Panc1 (cell line): Measurements from ENCODE around the gene HSF2. TPM values are rescaled to one million over a fixed set of nuclear protein-coding genes. Genes with fewer than 3 reads are reported as not detected.

ENCODE experiments used
- ATAC-seq: fragments of 200-7000 bp; cut with Tn5 transposase; 2 replicates; pipeline ENCODE4 v1.9.1; 2020; ENCODE audit warnings: mild to moderate bottlenecking, moderate library complexity
- BruUV-seq: library from RNA; stranded (reverse); fragments of 400-500 nt; replicated peaks from 2 replicates; lab custom pipeline; 2021; lab: Mats Ljungman, UMichigan
- CTCF ChIA-PET: fragments of 300-600 bp; sonication (Branson Sonifier 250); formaldehyde crosslinking; loops from one replicate; lab custom pipeline; 2022; ENCODE audit warnings: antibody characterized with exemption; lab: Charles Lee
- POLR2A ChIA-PET: fragments of 300-600 bp; sonication (Branson Sonifier 250); formaldehyde crosslinking; loops from one replicate; lab custom pipeline; 2022; ENCODE audit warnings: antibody characterized with exemption; lab: Charles Lee
- DNase-seq: peaks from one replicate; pipeline ENCODE4 v3.0.0-alpha.2; 2010; ENCODE audit warnings: low read depth, low spot score
- H3K27ac ChIP-seq: 2 replicates; pipeline ENCODE4 v1.5.1; 2011; ENCODE audit warnings: mild to moderate bottlenecking, low read length, inconsistent platforms
- H3K27me3 ChIP-seq: fragments of 200-500 bp; sonication (Bioruptor generic); 2 replicates; pipeline ENCODE4 v1.6.0; 2014; ENCODE audit warnings: low read length, inconsistent platforms; ENCODE audit not compliant: control insufficient read depth, insufficient read depth
- H3K36me3 ChIP-seq: fragments of 200-500 bp; sonication (Bioruptor generic); 2 replicates; pipeline ENCODE4 v1.5.1; 2014; ENCODE audit warnings: inconsistent platforms, mild to moderate bottlenecking, low read length, moderate library complexity; ENCODE audit not compliant: control insufficient read depth, insufficient read depth
- H3K4me1 ChIP-seq: 2 replicates; pipeline ENCODE4 v1.5.1; 2011; ENCODE audit warnings: inconsistent platforms, mild to moderate bottlenecking, low read length, moderate library complexity; ENCODE audit not compliant: control insufficient read depth, insufficient read depth
- H3K4me3 ChIP-seq, 2 experiments: 2 replicates each; pipeline ENCODE4 v1.5.1; 2011 to 2012; ENCODE audit warnings: low read depth in 2 of 2, low read length in 2 of 2, mild to moderate bottlenecking in 2 of 2, inconsistent platforms in 1 of 2, moderate library complexity in 1 of 2
- H3K9me3 ChIP-seq: fragments of 200-500 bp; sonication (Bioruptor generic); 2 replicates; pipeline ENCODE4 v1.5.1; 2014; ENCODE audit warnings: low read depth, mild to moderate bottlenecking, inconsistent platforms, low read length, moderate library complexity; ENCODE audit not compliant: control insufficient read depth, insufficient read depth
- POLR2AphosphoS5 ChIP-seq: IDR thresholded peaks from 2 replicates; pipeline ENCODE4 v1.6.1; 2012; ENCODE audit warnings: mild to moderate bottlenecking, low read depth, low read length, moderate library complexity
- SIN3A ChIP-seq: IDR thresholded peaks from 2 replicates; pipeline ENCODE4 v1.6.1; 2012; ENCODE audit warnings: low read depth, mild to moderate bottlenecking, low read length, moderate library complexity, borderline replicate concordance; ENCODE audit not compliant: insufficient read depth
- TCF7L2 ChIP-seq: IDR thresholded peaks from 2 replicates; pipeline ENCODE4 v1.6.1; 2011; ENCODE audit warnings: mild to moderate bottlenecking, low read depth, low read length, inconsistent platforms
- in situ Hi-C: cut with HindIII; loops from 2 replicates; pipeline ENCODE4 v1.10.0; 2016; ENCODE audit warnings: low sequenced_read_pairs, low pct_unique_long_range_greater_than_20kb
- intact Hi-C: fragments of 100-400 bp; cut with micrococcal nuclease; formaldehyde crosslinking; loops from one replicate; pipeline ENCODE4 v1.10.0; 2022; ENCODE audit not compliant: unreplicated experiment
- total RNA-seq: library from RNA; stranded (reverse); gene quantifications from one replicate; pipeline ENCODE4 v1.2.1, GENCODE V29; 2021; ENCODE audit not compliant: unreplicated experiment
- TF ChIP-seq, protein P1 (sequence below): fragments of 450-650 bp; IDR thresholded peaks from 2 replicates; pipeline ENCODE4 v1.5.1; 2017; ENCODE audit warnings: mild to moderate bottlenecking
- TF ChIP-seq, protein P2 (sequence below), 2 experiments: IDR thresholded peaks; 2 replicates each; pipeline ENCODE4 v1.6.1; 2011 to 2012; ENCODE audit warnings: low read depth in 2 of 2, control low read depth in 1 of 2, low read length in 1 of 2, mild to moderate bottlenecking in 1 of 2, moderate library complexity in 1 of 2; ENCODE audit not compliant: insufficient read depth in 1 of 2

HSF2 gene
- total RNA-seq, 1 experiment from 2014 or later, result 21.1 TPM

DNA sequence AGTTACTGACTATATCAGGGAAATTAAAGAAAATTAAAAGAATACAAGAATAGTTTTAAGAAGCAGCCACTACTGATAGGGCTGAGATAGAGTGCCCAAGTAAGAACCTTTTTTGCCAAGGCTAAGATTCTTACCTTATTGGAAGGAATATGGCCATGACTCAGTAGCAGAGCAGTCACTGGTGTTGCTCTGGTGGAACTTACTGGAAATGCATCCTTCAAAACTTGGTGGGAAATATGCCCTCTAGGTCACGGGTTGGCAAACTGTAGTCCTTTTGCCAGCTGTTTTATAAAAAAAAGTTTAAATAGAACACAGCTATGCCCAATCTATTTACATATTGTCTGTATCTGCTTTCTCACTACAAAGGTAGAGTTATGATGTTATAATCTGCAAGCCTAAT lies 6.0 kb downstream of the HSF2 start:
- no peak for DNase-seq
- intact Hi-C loops, result no loop called here
- Histone ChIP-seq H3K4me1 (peaks cover 11% of the 10 kb centered on the region), H3K4me3 (no peak overlapping the region), H3K9me3 (no peaks in the 10 kb centered on the region; the same call in 1 of the 2 replicates), H3K27ac (no peak overlapping the region), H3K36me3 (no peaks in the 10 kb centered on the region; the same call in 1 of the 2 replicates), H3K27me3 (no peaks in the 10 kb centered on the region)
- POLR2A ChIA-PET, result no interaction called here
- TF ChIP-seq, protein P1, sequence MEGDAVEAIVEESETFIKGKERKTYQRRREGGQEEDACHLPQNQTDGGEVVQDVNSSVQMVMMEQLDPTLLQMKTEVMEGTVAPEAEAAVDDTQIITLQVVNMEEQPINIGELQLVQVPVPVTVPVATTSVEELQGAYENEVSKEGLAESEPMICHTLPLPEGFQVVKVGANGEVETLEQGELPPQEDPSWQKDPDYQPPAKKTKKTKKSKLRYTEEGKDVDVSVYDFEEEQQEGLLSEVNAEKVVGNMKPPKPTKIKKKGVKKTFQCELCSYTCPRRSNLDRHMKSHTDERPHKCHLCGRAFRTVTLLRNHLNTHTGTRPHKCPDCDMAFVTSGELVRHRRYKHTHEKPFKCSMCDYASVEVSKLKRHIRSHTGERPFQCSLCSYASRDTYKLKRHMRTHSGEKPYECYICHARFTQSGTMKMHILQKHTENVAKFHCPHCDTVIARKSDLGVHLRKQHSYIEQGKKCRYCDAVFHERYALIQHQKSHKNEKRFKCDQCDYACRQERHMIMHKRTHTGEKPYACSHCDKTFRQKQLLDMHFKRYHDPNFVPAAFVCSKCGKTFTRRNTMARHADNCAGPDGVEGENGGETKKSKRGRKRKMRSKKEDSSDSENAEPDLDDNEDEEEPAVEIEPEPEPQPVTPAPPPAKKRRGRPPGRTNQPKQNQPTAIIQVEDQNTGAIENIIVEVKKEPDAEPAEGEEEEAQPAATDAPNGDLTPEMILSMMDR, result no peak; the same call in 1 of the 2 replicates
- TF ChIP-seq POLR2AphosphoS5 (no peak), SIN3A (no peak), TCF7L2 (no peak)
- TF ChIP-seq, protein P2, sequence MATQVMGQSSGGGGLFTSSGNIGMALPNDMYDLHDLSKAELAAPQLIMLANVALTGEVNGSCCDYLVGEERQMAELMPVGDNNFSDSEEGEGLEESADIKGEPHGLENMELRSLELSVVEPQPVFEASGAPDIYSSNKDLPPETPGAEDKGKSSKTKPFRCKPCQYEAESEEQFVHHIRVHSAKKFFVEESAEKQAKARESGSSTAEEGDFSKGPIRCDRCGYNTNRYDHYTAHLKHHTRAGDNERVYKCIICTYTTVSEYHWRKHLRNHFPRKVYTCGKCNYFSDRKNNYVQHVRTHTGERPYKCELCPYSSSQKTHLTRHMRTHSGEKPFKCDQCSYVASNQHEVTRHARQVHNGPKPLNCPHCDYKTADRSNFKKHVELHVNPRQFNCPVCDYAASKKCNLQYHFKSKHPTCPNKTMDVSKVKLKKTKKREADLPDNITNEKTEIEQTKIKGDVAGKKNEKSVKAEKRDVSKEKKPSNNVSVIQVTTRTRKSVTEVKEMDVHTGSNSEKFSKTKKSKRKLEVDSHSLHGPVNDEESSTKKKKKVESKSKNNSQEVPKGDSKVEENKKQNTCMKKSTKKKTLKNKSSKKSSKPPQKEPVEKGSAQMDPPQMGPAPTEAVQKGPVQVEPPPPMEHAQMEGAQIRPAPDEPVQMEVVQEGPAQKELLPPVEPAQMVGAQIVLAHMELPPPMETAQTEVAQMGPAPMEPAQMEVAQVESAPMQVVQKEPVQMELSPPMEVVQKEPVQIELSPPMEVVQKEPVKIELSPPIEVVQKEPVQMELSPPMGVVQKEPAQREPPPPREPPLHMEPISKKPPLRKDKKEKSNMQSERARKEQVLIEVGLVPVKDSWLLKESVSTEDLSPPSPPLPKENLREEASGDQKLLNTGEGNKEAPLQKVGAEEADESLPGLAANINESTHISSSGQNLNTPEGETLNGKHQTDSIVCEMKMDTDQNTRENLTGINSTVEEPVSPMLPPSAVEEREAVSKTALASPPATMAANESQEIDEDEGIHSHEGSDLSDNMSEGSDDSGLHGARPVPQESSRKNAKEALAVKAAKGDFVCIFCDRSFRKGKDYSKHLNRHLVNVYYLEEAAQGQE (IDR thresholded peaks at IDR 0.05; ENCODE audit: insufficient read depth in 1 of 2, low read depth in 2 of 2, low read length in 1 of 2), result no peak
- CTCF ChIA-PET, result no interaction called here
- BruUV-seq, result no TSS peak
- no peak for ATAC-seq
- in situ Hi-C loops, result no loop called here

DNA sequence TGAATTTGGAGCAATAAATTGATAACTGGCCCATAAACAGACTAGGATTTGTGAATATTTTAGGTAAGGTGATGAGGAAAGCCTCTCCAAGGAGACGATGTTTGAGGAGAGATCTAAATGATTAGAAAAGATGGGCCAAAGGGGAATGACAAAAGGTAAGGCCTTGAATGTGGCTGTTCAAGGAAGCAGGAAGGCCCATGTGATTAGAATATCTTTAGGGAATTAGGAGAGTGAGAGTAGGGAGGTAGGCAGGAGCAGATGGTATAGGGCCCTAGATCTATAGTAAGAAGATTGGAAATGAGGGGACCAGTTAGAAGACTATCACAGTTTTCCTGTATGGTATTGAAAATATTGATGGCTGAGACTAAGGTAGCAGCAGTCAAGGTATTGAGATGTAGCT lies 6.7 kb downstream of the HSF2 start:
- no peaks in the 10 kb centered on the region; the same call in 1 of the 2 replicates for H3K9me3 ChIP-seq
- TF ChIP-seq POLR2AphosphoS5 (no peak), SIN3A (no peak), TCF7L2 (no peak)
- TF ChIP-seq, protein P2 (IDR thresholded peaks at IDR 0.05; ENCODE audit: insufficient read depth in 1 of 2, low read depth in 2 of 2, low read length in 1 of 2), result no peak
- TF ChIP-seq, protein P1, result no peak
- intact Hi-C loops, result no loop called here
- H3K27ac ChIP-seq, result no peak overlapping the region
- H3K4me1 ChIP-seq, result peaks cover 7% of the 10 kb centered on the region
- DNase-seq, result no peak
- no TSS peak for BruUV-seq
- H3K27me3 ChIP-seq, result no peaks in the 10 kb centered on the region
- ATAC-seq, result no peak
- no peak overlapping the region for H3K4me3 ChIP-seq
- no peaks in the 10 kb centered on the region for H3K36me3 ChIP-seq
- ChIA-PET POLR2A (no interaction called here), CTCF (no interaction called here)
- in situ Hi-C loops, result no loop called here
